GM21390 (cell line): ENCODE measurements around the gene VPS52.

Source experiments
- ATAC-seq: cut with Tn5 transposase; IDR thresholded peaks from one replicate; pipeline ENCODE4 v1.9.1; 2021; ENCODE audit not compliant: unreplicated experiment

The VPS52 gene

GRCh38 chr6:33305052-33305451 lies 33.4 kb upstream of the VPS52 start:
- no peak for ATAC-seq

DNA sequence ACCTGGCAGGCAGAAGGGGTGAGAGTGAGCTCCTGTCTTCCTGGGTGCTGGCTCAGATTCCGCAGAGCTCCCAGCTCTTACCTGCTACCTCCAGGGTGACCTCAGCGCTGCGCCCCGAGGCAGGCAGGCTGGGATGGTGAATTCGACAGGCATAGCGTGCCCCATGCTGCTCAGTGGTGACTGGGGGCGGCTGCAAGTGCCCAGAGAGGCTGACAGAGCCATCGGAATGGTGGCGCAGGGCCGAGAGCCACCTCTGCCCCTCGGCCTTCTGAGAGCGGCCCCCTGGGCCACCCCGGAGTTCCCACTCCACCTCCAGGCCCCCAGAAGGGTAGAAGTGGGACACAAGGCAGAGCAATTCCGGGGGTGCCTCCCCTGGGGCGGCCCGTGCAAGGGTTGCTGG lies 32.5 kb upstream of the VPS52 start:
- ATAC-seq: no peak

- no peak for ATAC-seq
Observed at GRCh38 chr6:33301877-33302276, 30.2 kb upstream of the VPS52 start.

DNA sequence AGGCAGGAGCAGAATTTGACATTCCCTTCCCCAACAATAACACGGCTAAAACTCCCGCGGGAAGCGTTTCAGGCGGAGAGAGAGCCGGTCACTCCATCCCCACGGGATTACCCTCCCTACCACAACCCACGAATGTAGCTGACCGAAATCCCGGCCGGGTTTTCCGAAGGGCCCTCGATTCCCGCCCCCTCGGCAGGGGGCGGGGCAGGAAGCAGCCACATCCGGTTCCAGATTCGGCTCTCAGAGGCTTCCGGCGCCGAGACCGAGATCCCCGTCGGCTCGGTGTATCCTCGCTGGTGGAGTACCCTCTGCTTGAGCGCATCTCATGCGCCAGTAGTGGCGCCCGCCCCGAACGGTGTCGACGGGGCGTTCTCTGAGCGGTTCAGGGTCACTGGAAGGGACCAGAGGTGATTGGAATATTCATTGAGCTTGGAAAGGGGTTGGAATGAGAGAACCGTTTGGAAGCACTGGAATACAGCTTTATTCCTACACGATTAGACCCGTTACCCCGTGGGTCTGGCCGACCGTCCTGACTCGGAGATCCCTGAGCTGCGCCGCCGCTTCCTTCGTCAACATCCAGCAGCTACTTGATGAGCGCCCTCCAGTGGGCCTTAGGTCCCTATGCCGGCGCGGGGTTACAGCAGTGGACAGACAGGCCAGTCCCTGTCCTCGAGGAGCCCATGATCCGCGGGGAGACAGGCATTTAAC lies 27.7 kb upstream of the VPS52 start:
- ATAC-seq: peak; percentile 63

DNA sequence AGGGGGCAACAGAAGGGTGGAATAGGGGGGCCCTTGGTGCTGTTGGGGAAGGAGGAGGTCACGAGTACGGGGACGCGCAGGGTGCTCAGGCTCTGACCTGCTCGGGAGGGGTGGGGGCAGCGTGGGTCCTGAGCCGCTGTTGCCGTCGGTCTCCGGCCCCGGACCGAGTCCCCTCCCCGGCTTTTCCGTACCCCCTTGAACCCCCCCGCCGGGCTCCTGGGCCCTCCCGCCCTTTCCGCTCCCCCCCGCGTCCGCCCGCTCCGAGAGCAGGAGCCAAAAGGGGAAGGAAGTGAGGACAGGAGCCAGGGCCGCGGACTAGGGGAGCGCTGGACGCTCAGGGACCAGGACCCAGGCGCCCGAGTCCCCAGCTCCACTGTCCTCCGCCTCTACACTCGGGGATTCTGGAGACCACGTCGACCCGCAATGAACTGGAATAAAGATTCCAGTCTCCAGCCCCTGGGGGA lies 27.1 kb upstream of the VPS52 start, which contains the start of gene RGL2:
TSS of gene RGL2 (minus strand) at position 170 of the 464 bp plus-strand sequence. CDS start 332 bp downstream, outside the sequence.
- no peak for ATAC-seq

- no peak for ATAC-seq
Observed at GRCh38 chr6:33297956-33298772, 26.5 kb upstream of the VPS52 start.

DNA sequence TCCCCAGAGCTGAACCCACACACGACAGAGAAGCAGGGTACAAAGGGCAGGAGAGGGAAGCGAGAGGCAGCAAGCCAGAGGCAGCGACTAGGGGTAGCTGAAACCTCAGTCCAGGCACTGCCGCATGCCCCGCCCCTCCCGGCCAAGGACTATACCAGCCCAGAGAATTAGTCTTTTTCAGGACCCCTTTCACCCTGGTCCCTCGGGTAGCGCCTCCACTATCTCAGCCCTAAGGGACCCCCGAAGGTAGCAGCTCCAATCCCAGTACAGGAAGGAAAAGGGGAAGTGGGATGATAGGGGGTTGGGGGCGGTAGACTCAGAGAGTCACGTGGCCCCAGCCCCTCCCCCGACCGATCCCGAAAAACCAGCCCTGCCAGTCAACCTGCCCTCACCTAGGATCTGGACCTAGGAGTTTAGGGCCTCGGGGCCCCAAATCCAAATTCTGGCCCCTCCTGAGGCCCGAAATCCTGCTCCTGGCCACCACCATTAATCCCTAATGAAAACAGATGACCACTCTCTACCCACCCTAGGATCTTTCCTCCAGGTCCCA lies 25.8 kb upstream of the VPS52 start:
- no peak for ATAC-seq

GRCh38 chr6:33296797-33297405 lies 25.2 kb upstream of the VPS52 start:
- no peak for ATAC-seq

GRCh38 chr6:33295621-33296369 lies 24.1 kb upstream of the VPS52 start:
- ATAC-seq: no peak

DNA sequence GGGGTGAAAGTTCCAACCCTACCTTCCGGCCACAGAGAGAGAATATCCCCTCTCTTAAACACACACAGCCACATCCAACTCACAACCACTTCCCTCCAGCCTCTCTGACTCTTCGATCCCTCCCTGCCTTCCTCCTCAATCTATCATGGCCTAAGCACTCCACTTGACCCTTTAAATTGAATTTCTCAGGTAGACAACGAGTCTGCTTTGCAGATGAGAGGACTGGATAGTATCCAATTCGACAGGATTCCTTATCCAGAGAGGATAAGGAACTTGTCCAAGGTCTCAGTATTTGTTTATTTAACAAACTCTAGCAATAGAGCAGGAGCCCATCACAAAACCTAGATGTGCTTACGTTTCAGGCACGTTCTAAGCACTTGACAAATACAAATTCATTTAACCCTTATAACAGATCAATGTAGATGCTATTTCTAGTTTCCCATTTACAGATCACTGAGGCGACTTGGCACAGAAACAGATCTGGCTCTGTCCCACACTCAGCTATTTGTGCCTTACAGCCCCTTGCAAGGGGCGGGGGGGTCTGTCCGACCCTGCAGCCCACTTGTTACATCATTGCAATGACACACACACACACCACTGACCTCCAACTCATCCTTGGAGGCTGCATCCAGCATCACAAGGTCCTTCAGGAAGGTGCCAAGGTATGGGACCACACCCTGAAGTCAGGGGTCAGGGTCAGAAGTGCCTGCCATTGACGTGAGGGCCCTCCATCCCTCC lies 22.6 kb upstream of the VPS52 start:
- no peak for ATAC-seq

- no peak for ATAC-seq
Observed at GRCh38 chr6:33292996-33293682, 21.5 kb upstream of the VPS52 start.

DNA sequence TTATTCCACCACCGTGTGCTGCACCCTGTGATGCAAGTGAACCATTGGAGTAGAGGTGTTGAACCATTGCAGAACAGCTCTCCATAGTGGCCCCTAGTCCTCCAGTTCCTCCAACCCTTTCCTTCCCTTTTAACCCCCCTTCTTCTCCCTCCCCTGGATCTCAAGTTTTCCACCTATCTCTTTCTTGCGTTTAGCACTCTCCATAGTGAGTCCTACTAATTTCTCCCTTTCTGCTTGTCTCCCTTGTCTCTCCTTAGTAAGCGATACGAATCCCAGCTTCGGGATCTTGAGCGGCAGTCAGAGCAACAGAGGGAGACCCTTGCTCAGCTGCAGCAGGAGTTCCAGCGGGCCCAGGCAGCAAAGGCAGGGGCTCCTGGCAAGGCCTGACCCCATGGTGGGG lies 18.8 kb upstream of the VPS52 start:
- no peak for ATAC-seq

DNA sequence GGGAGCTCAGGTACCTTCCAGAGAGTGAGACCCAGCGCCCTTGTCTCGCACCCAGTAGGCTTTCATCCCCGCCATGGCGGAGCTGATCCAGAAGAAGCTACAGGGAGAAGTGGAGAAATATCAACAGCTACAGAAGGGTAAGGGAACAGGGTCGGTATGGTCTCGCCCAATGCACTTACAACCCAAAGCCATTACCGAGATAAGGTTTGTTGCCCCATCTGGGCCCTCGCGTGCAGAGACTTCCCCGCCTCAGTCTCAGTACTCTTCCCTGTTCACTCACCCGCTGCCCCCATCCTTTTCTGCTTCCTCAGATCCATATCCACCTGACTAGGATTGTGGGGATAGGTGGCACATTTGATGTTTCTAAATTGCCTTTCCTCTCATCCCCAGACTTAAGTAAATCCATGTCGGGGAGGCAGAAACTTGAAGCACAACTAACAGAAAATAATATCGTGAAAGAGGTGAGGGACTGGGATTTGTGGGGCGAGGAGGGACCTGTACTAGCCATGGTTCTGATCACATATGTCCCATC lies 18.2 kb upstream of the VPS52 start:
- no peak for ATAC-seq

GRCh38 chr6:33288921-33289783 lies 17.5 kb upstream of the VPS52 start, which contains the start of the genes PFDN6 and WDR46:
PFDN6 (plus strand) TSS chr6:33289601; CDS start chr6:33289857, 256 bp downstream.
WDR46 (minus strand) TSS chr6:33289239; CDS start chr6:33289170, 69 bp downstream.
- peak; percentile 84 for ATAC-seq

- no peak for ATAC-seq
Observed at GRCh38 chr6:33288141-33288920, 16.7 kb upstream of the VPS52 start.

DNA sequence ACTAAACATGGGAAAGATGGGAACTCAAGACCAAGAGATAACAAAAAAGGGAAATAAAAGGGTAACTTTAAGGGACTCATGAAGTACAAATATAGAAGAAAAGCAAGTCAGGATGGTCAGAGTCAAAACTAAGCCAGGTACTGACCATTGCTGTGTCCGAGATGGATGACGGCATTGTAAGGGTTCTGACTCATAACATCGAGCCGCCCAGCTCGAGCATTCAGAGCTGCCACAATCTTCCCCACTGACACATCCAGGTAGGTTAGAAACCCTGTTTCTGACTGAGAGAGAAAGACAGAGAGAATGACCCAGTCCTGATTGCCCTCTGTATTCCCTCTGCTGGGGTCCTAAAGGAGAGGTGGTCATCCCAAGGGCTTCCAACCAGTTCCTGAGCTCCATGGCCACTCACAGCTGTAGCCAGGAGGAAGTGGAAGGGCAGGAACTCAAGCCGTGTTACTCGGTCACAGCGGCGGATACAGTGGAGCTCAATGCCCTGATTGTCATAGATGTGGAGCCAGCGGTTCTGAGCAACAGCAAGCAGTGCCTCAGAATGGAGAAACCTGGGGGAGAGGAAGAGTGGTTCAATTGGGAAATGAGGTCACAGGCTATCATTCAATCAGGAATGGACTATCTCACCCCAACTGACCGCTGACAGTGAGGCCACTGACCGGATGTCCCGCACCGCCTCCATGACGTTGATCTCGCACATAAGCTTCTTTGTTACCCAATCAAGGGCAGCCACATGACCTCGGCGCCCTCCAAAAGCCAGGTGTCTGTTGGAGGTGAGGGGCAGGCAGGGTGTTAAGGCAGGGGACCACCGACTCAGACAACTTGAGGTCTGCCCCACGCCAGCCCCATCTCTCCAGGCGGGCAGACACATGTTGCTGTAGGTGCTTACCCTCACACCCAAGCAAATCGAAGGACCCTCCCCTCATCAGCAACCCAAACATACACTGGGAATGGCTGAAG lies 15.6 kb upstream of the VPS52 start:
- no peak for ATAC-seq
